Glutamatergic neuron (in vitro differentiated cells): ENCODE measurements around the gene PRKG1. TPM values are rescaled to one million over a fixed set of nuclear protein-coding genes. Genes with fewer than 3 reads are reported as not detected.

ENCODE experiments used
- DNase-seq: peaks from one replicate; pipeline ENCODE4 v3.0.0; 2022
- H3K27ac Mint-ChIP-seq: one replicate; pipeline ENCODE4 v1.8.0; 2020; ENCODE audit warnings: mild to moderate bottlenecking, mixed read lengths, inconsistent platforms; ENCODE audit not compliant: unreplicated experiment
- H3K27me3 Mint-ChIP-seq: one replicate; pipeline ENCODE4 v1.8.0; 2020; ENCODE audit warnings: mild to moderate bottlenecking, moderate library complexity, mixed read lengths, inconsistent platforms; ENCODE audit not compliant: unreplicated experiment
- H3K36me3 Mint-ChIP-seq: one replicate; pipeline ENCODE4 v1.8.0; 2020; ENCODE audit warnings: mild to moderate bottlenecking, mixed read lengths, inconsistent platforms; ENCODE audit not compliant: unreplicated experiment
- H3K4me1 Mint-ChIP-seq: one replicate; pipeline ENCODE4 v1.8.0; 2020; ENCODE audit warnings: mild to moderate bottlenecking, low read depth, mixed read lengths, inconsistent platforms; ENCODE audit not compliant: unreplicated experiment
- H3K4me3 Mint-ChIP-seq: one replicate; pipeline ENCODE4 v1.8.0; 2020; ENCODE audit warnings: mild to moderate bottlenecking, mixed read lengths, inconsistent platforms; ENCODE audit not compliant: unreplicated experiment
- H3K9me3 Mint-ChIP-seq: one replicate; pipeline ENCODE4 v1.8.0; 2020; ENCODE audit warnings: mild to moderate bottlenecking, moderate library complexity, mixed read lengths, inconsistent platforms; ENCODE audit not compliant: unreplicated experiment
- total RNA-seq: library from RNA; stranded (reverse); fragmentation: NEBNext Ultra II Directional; extraction: Animal tissue kit (Norgen Biotek cat#: 25700); gene quantifications from one replicate; pipeline ENCODE4 v1.2.1, GENCODE V29; 2021; ENCODE audit not compliant: unreplicated experiment
- TF ChIP-seq, protein P1 (sequence below): fragments of 200-600 bp; sonication (generic); IDR thresholded peaks from one replicate; pipeline ENCODE4 v1.5.0; 2021; ENCODE audit not compliant: partially characterized antibody, unreplicated experiment

PRKG1 gene
- total RNA-seq, 1 donor from 2014 or later: 52.7 TPM

DNA sequence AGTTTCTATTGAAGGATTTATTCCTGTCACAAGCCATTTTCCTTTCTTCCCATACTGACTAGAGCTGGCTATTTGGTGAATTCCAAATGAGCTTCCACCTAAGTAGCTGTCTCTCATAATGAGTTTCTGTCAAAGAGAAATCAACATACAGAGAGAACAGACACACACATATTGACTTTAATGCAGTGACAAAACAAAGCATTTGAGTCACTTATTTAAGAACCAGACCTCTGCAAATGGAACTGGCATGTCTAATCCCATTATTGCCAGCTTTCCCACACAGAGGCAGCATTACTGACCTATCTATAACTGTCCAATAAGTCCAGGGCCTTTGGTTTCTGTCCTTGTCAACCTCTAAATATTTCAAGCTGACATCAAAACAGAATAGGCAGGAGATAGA is 804.4 kb downstream of the PRKG1 start:
- no peak overlapping the region for H3K27ac Mint-ChIP-seq
- no peaks in the 10 kb centered on the region for H3K9me3 Mint-ChIP-seq
- peaks cover 15% of the 10 kb centered on the region for H3K4me1 Mint-ChIP-seq
- TF ChIP-seq, protein P1, sequence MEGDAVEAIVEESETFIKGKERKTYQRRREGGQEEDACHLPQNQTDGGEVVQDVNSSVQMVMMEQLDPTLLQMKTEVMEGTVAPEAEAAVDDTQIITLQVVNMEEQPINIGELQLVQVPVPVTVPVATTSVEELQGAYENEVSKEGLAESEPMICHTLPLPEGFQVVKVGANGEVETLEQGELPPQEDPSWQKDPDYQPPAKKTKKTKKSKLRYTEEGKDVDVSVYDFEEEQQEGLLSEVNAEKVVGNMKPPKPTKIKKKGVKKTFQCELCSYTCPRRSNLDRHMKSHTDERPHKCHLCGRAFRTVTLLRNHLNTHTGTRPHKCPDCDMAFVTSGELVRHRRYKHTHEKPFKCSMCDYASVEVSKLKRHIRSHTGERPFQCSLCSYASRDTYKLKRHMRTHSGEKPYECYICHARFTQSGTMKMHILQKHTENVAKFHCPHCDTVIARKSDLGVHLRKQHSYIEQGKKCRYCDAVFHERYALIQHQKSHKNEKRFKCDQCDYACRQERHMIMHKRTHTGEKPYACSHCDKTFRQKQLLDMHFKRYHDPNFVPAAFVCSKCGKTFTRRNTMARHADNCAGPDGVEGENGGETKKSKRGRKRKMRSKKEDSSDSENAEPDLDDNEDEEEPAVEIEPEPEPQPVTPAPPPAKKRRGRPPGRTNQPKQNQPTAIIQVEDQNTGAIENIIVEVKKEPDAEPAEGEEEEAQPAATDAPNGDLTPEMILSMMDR: no peak
- DNase-seq: no peak
- peaks cover 5% of the 10 kb centered on the region for H3K36me3 Mint-ChIP-seq
- no peaks in the 10 kb centered on the region for H3K27me3 Mint-ChIP-seq
- H3K4me3 Mint-ChIP-seq: no peak overlapping the region

GRCh38 chr10:51879238-51879637 is 805.0 kb downstream of the PRKG1 start:
- no peak overlapping the region for H3K27ac Mint-ChIP-seq
- no peaks in the 10 kb centered on the region for H3K27me3 Mint-ChIP-seq
- no peaks in the 10 kb centered on the region for H3K9me3 Mint-ChIP-seq
- TF ChIP-seq, protein P1: no peak
- H3K4me3 Mint-ChIP-seq: peak overlapping the region; percentile 20
- no peak for DNase-seq
- H3K4me1 Mint-ChIP-seq: peaks cover 15% of the 10 kb centered on the region
- peaks cover 5% of the 10 kb centered on the region for H3K36me3 Mint-ChIP-seq

GRCh38 chr10:51881213-51881612 is 806.9 kb downstream of the PRKG1 start:
- no peak overlapping the region for H3K4me3 Mint-ChIP-seq

DNA sequence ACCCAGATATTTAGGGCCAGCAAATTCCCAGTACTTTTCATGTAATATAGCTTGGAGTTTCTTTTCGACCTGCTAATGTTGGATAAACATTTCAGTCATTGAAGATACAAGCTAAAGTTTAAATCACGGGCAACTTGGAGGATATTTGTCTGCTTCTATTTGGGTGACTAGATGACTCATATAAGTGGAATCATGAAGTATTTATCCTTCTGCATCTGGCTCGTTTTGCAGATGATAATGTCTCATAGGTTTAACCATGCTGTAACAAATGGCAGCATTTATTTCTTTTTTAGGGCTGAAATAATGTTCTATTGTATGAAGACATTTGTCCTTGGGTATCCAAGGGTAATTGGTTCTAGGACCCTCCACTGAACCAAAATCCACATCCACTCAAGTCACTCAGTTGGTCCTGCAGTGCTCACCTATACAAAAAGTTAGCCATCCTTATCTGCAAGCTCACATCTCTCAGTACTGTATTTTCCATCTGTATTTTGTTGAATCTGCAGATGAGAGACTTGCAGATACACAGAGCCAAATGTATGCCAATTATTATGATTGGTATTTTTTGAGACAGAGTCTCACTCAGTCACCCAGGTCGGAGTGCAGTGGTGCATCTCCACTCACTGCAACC is 812.3 kb downstream of the PRKG1 start:
- Mint-ChIP-seq H3K27me3 (no peaks in the 10 kb centered on the region), H3K4me1 (no peaks in the 10 kb centered on the region), H3K36me3 (no peaks in the 10 kb centered on the region), H3K9me3 (no peaks in the 10 kb centered on the region), H3K4me3 (no peak overlapping the region), H3K27ac (no peak overlapping the region)
- DNase-seq: no peak
- TF ChIP-seq, protein P1: no peak

More at GRCh38 chr10:51881213-51881612, 806.9 kb downstream of the PRKG1 start:
- no peak for DNase-seq
- Mint-ChIP-seq H3K27ac (no peak overlapping the region), H3K4me1 (peaks cover 13% of the 10 kb centered on the region), H3K27me3 (no peaks in the 10 kb centered on the region), H3K9me3 (no peaks in the 10 kb centered on the region), H3K36me3 (peaks cover 5% of the 10 kb centered on the region)
- TF ChIP-seq, protein P1: no peak

GRCh38 chr10:51888263-51888662 is 814.0 kb downstream of the PRKG1 start:
- TF ChIP-seq, protein P1: no peak
- no peak for DNase-seq
- no peaks in the 10 kb centered on the region for H3K27me3 Mint-ChIP-seq
- H3K4me3 Mint-ChIP-seq: no peak overlapping the region
- no peaks in the 10 kb centered on the region for H3K36me3 Mint-ChIP-seq
- no peak overlapping the region for H3K27ac Mint-ChIP-seq
- no peaks in the 10 kb centered on the region for H3K4me1 Mint-ChIP-seq
- H3K9me3 Mint-ChIP-seq: no peaks in the 10 kb centered on the region
